Measurements from ENCODE around the gene GCH1. TPM values are rescaled to one million over a fixed set of nuclear protein-coding genes. Genes with fewer than 3 reads are reported as not detected.
"Not testable (repeated sequence)": the region's sequence is repeated elsewhere in the genome, so short reads cannot be mapped to it uniquely, and the experiment has no call there.

The GCH1 gene
- total RNA-seq, 6 experiments from 2014 or later = 41.5 to 93.6 (median 58.1) TPM

GRCh38 chr14:54931598-54932340 lies 29.1 kb upstream of the GCH1 start:
- DNase-seq (no peak), ATAC-seq (no peak)
- no peak for TF ChIP-seq POLR2A (IDR thresholded peaks at IDR 0.05)
- TF ChIP-seq CTCF (IDR thresholded peaks at IDR 0.05) = no peak
- Histone ChIP-seq H3K27ac (no peak overlapping the region), H3K4me1 (no peaks in the 10 kb centered on the region), H3K9me3 (no peaks in the 10 kb centered on the region), H3K4me3 (no peak overlapping the region), H3K27me3 (no peaks in the 10 kb centered on the region), H3K36me3 (no peaks in the 10 kb centered on the region)
- 93% methylated on average over 3 of the region's 3 CpGs for WGBS (ENCODE audit: insufficient coverage, low coverage, low lambda C conversion rate, missing lambda C conversion rate)
- intact Hi-C loops (cut with DNase I) = no loop called here

GRCh38 chr14:54931101-54931500 lies 28.5 kb upstream of the GCH1 start:
- H3K4me3 ChIP-seq = no peak overlapping the region
- H3K27ac ChIP-seq = no peak overlapping the region
- no peaks in the 10 kb centered on the region for H3K27me3 ChIP-seq
- no peaks in the 10 kb centered on the region for H3K4me1 ChIP-seq
- H3K9me3 ChIP-seq = no peaks in the 10 kb centered on the region
- DNase-seq (no peak), ATAC-seq (no peak)
- no peaks in the 10 kb centered on the region for H3K36me3 ChIP-seq
- TF ChIP-seq CTCF (IDR thresholded peaks at IDR 0.05) = no peak
- no peak for TF ChIP-seq POLR2A (IDR thresholded peaks at IDR 0.05)
- 95% methylated on average over 1 of the region's 1 CpG for WGBS (ENCODE audit: insufficient coverage, low coverage, low lambda C conversion rate, missing lambda C conversion rate)
- intact Hi-C loops (cut with DNase I) = no loop called here

GRCh38 chr14:54929556-54929955 lies 26.9 kb upstream of the GCH1 start:
- Histone ChIP-seq H3K27me3 (no peaks in the 10 kb centered on the region), H3K36me3 (no peaks in the 10 kb centered on the region), H3K9me3 (no peaks in the 10 kb centered on the region), H3K4me3 (no peak overlapping the region), H3K27ac (no peak overlapping the region), H3K4me1 (no peaks in the 10 kb centered on the region)
- TF ChIP-seq POLR2A (IDR thresholded peaks at IDR 0.05) = no peak
- TF ChIP-seq CTCF (IDR thresholded peaks at IDR 0.05) = no peak
- intact Hi-C loops (cut with DNase I) = no loop called here
- DNase-seq = no peak
- ATAC-seq = no peak

GRCh38 chr14:54928216-54928615 lies 25.6 kb upstream of the GCH1 start:
- H3K4me3 ChIP-seq = no peak overlapping the region
- DNase-seq (no peak), ATAC-seq (no peak)
- H3K9me3 ChIP-seq = no peaks in the 10 kb centered on the region
- intact Hi-C loops (cut with DNase I) = no loop called here
- no peaks in the 10 kb centered on the region for H3K27me3 ChIP-seq
- no peaks in the 10 kb centered on the region for H3K4me1 ChIP-seq
- no peak for TF ChIP-seq CTCF (IDR thresholded peaks at IDR 0.05)
- no peak for TF ChIP-seq POLR2A (IDR thresholded peaks at IDR 0.05)
- no peaks in the 10 kb centered on the region for H3K36me3 ChIP-seq
- no peak overlapping the region for H3K27ac ChIP-seq

- Histone ChIP-seq H3K36me3 (no peaks in the 10 kb centered on the region), H3K27me3 (no peaks in the 10 kb centered on the region), H3K4me3 (no peak overlapping the region), H3K27ac (no peak overlapping the region), H3K4me1 (no peaks in the 10 kb centered on the region), H3K9me3 (no peaks in the 10 kb centered on the region)
- no peak for DNase-seq
- no peak for ATAC-seq
- WGBS (ENCODE audit: insufficient coverage, low coverage, low lambda C conversion rate, missing lambda C conversion rate) = 77% methylated on average over 1 of the region's 1 CpG
- intact Hi-C loops (cut with DNase I) = no loop called here
- TF ChIP-seq POLR2A (IDR thresholded peaks at IDR 0.05) = no peak
- TF ChIP-seq CTCF (IDR thresholded peaks at IDR 0.05) = no peak
These were observed 24.9 kb upstream of the GCH1 start for GRCh38 chr14:54927551-54927950.

DNA sequence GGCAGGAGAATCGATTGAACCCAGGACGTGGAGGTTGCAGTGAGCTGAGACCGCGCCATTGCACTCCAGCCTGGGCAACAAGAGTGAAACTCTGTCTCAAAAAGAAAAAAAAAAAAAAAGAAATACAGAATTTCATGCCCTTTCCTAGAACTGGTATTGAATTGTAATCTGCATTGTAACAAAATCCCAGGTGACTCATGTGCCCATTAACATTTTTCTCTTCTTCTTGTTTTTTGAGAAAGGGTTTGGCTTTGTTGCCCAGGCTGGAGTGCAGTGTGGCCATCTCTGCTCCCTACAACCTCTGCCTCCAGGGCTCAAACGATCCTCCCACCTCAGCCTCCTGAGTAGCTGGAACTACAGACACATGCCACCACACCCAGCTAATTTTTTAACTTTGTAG lies 23.9 kb upstream of the GCH1 start:
- H3K4me1 ChIP-seq; ATAC-seq; intact Hi-C loops (cut with DNase I); H3K27ac ChIP-seq; H3K36me3 ChIP-seq; H3K27me3 ChIP-seq; H3K9me3 ChIP-seq; H3K4me3 ChIP-seq; DNase-seq: not testable (repeated sequence)
- 84% methylated on average over 3 of the region's 5 CpGs for WGBS (ENCODE audit: insufficient coverage, low coverage, low lambda C conversion rate, missing lambda C conversion rate)

Measured in right lobe of liver (tissue), 6 donors.